ENCODE results near the gene IL20RB.

DNA sequence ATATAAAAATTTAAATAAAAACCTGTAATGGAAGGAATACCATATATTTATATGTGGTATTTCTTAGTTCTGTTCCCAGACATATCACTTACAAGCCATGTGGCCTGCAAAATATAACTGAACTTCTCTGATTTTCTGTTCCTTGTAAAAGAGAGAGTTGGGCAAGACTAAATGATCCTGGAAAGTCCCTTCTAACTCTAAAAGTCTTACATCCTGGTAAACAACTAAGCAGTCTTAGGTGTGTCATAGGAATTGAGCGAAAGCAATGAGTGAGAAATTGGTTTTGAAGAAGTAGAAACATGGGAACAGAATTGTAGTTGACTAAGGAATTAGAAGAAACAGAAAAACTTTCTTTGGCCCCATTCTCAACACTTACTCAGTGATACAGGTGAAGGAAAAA lies 25.3 kb upstream of the IL20RB start:
- no peak for TF ChIP-seq EZH2 (IDR thresholded peaks at IDR 0.05; ENCODE audit: borderline replicate concordance, low read depth, low read length, severe bottlenecking)
- TF ChIP-seq, protein P1, sequence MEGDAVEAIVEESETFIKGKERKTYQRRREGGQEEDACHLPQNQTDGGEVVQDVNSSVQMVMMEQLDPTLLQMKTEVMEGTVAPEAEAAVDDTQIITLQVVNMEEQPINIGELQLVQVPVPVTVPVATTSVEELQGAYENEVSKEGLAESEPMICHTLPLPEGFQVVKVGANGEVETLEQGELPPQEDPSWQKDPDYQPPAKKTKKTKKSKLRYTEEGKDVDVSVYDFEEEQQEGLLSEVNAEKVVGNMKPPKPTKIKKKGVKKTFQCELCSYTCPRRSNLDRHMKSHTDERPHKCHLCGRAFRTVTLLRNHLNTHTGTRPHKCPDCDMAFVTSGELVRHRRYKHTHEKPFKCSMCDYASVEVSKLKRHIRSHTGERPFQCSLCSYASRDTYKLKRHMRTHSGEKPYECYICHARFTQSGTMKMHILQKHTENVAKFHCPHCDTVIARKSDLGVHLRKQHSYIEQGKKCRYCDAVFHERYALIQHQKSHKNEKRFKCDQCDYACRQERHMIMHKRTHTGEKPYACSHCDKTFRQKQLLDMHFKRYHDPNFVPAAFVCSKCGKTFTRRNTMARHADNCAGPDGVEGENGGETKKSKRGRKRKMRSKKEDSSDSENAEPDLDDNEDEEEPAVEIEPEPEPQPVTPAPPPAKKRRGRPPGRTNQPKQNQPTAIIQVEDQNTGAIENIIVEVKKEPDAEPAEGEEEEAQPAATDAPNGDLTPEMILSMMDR (IDR thresholded peaks at IDR 0.05; ENCODE audit: extremely low read depth in 1 of 2, insufficient read depth in 1 of 2, low read depth in 1 of 2, low read length in 2 of 2): no peak
- no peak for TF ChIP-seq POLR2AphosphoS5 (IDR thresholded peaks at IDR 0.05; ENCODE audit: insufficient read depth, low read depth, low read length)
- no peak for TF ChIP-seq POLR2A (IDR thresholded peaks at IDR 0.05; ENCODE audit: low read depth, low read length)

Measured in endothelial cell of umbilical vein (primary cell).